ENCODE results near the gene NRXN3. TPM values are rescaled to one million over a fixed set of nuclear protein-coding genes. Genes with fewer than 3 reads are reported as not detected.

NRXN3 gene
- total RNA-seq, 2 donors from 2014 or later, result 1.3 to 2.3 TPM

DNA sequence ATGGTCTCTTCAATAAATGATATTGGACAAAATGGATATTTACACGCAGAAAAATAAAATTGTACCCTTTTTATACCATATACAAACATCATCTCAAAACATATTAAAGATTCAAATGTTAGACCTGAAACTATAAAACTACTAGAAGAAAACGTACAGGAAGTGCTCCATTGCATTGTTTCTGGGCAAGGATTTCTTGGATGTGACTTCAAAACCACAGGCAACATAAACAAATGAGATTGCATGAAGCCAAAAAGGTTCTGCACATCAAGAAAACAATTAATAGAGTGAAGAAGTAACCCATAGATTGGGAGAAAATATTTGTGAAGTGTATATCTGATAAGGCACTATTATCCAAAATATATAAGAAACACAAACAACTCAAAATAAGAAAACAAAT lies 812.4 kb downstream of the NRXN3 start:
- H3K36me3 ChIP-seq (replicated peaks in 1 of 2; ENCODE audit: insufficient read depth in 1 of 2, low read depth in 2 of 2), result no peaks in the 10 kb centered on the region
- intact Hi-C loops (cut with DNase I), result no loop called here
- H3K4me3 ChIP-seq, result no peak overlapping the region
- no peaks in the 10 kb centered on the region for H3K27me3 ChIP-seq
- H3K9me3 ChIP-seq, result no peaks in the 10 kb centered on the region
- WGBS, 2 donors, result 61 to 65% methylated on average over 2 of the region's 2 CpGs
- ATAC-seq, result no peak
- H3K27ac ChIP-seq, result no peak overlapping the region
- no peak for TF ChIP-seq POLR2A (IDR thresholded peaks at IDR 0.05)
- no peak for TF ChIP-seq CTCF (IDR thresholded peaks at IDR 0.05)
- no peak for DNase-seq
- H3K4me1 ChIP-seq, result no peaks in the 10 kb centered on the region

GRCh38 chr14:78983126-78983525 lies 813.0 kb downstream of the NRXN3 start:
- H3K27ac ChIP-seq, result no peak overlapping the region
- WGBS, 2 donors, result 44 to 49% methylated on average over 2 of the region's 2 CpGs
- TF ChIP-seq POLR2A (IDR thresholded peaks at IDR 0.05), result no peak
- no peak for TF ChIP-seq CTCF (IDR thresholded peaks at IDR 0.05)
- H3K9me3 ChIP-seq, result no peaks in the 10 kb centered on the region
- no peak overlapping the region for H3K4me3 ChIP-seq
- intact Hi-C loops (cut with DNase I), result no loop called here
- ATAC-seq (no peak), DNase-seq (no peak)
- no peaks in the 10 kb centered on the region for H3K36me3 ChIP-seq (replicated peaks in 1 of 2; ENCODE audit: insufficient read depth in 1 of 2, low read depth in 2 of 2)
- H3K4me1 ChIP-seq, result no peaks in the 10 kb centered on the region
- no peaks in the 10 kb centered on the region for H3K27me3 ChIP-seq

DNA sequence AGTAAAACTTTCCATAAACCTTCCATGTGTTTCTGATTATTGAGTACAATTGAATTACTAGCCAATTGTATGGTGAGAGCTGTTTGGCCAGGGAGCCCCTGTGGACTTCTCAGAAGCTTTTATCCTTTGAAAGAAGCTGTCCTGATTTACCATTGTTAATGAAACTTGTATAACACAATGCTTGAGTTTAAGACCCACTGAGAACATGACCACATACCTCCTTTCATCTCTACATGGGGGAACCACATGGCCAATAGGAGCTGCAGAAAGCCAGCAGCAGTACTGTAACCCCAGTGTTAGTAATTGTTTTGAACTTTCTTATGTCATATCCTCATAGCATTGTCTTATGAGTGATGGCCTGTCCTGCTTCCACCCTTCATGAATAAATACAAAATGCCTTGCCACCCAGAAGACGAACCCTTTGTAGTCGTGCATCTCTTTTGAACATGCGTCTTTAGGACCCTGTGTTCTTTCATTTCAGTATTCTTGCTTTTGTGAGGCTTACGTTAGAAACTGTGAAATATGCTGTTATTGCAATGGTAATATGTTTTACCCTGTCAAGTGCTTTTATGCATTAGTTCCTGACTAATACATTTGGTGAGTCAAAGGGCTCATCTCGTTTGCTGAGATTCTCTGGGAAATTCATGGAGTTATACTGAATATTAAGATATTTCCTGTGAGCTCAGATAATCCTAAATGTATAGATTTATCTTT lies 815.7 kb downstream of the NRXN3 start:
- 55 to 58% methylated on average over 5 of the region's 5 CpGs for WGBS, 2 donors
- Histone ChIP-seq H3K4me3 (no peak overlapping the region), H3K27me3 (no peaks in the 10 kb centered on the region), H3K27ac (no peak overlapping the region), H3K36me3 (replicated peaks in 1 of 2; ENCODE audit: insufficient read depth in 1 of 2, low read depth in 2 of 2) (no peaks in the 10 kb centered on the region), H3K9me3 (no peaks in the 10 kb centered on the region), H3K4me1 (no peaks in the 10 kb centered on the region)
- DNase-seq, result no peak
- TF ChIP-seq CTCF (IDR thresholded peaks at IDR 0.05) (no peak), POLR2A (IDR thresholded peaks at IDR 0.05) (no peak)
- ATAC-seq, result no peak
- intact Hi-C loops (cut with DNase I), result no loop called here

DNA sequence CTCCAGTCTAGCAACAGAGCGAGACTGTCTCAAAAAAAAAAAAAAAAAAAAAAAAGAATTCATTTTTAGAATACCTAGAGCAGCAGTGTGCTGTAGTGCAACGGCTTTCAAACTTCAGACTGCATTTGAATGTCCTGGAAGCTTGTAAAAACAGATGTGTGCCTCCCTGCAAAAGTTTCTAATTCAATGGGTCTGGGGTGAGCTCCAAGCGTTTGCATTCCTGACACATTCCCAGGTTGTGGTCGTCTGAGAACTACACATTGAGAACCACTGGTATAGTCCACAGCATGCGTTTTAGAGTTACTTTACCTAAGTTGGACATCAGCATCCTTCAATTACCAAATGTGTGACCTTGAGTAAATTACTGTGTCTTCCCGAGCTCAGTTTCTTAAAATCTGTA lies 816.8 kb downstream of the NRXN3 start:
- Histone ChIP-seq H3K27me3 (no peaks in the 10 kb centered on the region), H3K36me3 (replicated peaks in 1 of 2; ENCODE audit: insufficient read depth in 1 of 2, low read depth in 2 of 2) (no peaks in the 10 kb centered on the region), H3K4me3 (no peak overlapping the region), H3K9me3 (no peaks in the 10 kb centered on the region), H3K27ac (no peak overlapping the region), H3K4me1 (no peaks in the 10 kb centered on the region)
- DNase-seq, result no peak
- WGBS, 2 donors, result 31 to 47% methylated on average over 6 of the region's 6 CpGs
- no peak for TF ChIP-seq CTCF (IDR thresholded peaks at IDR 0.05)
- no peak for TF ChIP-seq POLR2A (IDR thresholded peaks at IDR 0.05)
- no peak for ATAC-seq
- intact Hi-C loops (cut with DNase I), result no loop called here

- ATAC-seq, result no peak
Measured at GRCh38 chr14:78989221-78989620, 819.0 kb downstream of the NRXN3 start.

More at GRCh38 chr14:78989221-78989620, 819.0 kb downstream of the NRXN3 start:
- 63 to 64% methylated on average over 3 of the region's 3 CpGs for WGBS, 2 donors
- H3K27me3 ChIP-seq, result no peaks in the 10 kb centered on the region
- H3K9me3 ChIP-seq, result no peaks in the 10 kb centered on the region
- intact Hi-C loops (cut with DNase I), result no loop called here
- TF ChIP-seq POLR2A (IDR thresholded peaks at IDR 0.05) (no peak), CTCF (IDR thresholded peaks at IDR 0.05) (no peak)
- no peak for DNase-seq
- H3K36me3 ChIP-seq (replicated peaks in 1 of 2; ENCODE audit: insufficient read depth in 1 of 2, low read depth in 2 of 2), result no peaks in the 10 kb centered on the region
- H3K4me3 ChIP-seq, result no peak overlapping the region
- no peaks in the 10 kb centered on the region for H3K4me1 ChIP-seq
- H3K27ac ChIP-seq, result no peak overlapping the region

Data from body of pancreas (tissue), 4 donors.